ENCODE results near the gene PLA2R1. TPM values are rescaled to one million over a fixed set of nuclear protein-coding genes. Genes with fewer than 3 reads are reported as not detected.

The PLA2R1 gene
- total RNA-seq, 4 donors from 2014 or later = 86.0 to 246 (median 152) TPM

GRCh38 chr2:160053946-160054345 is 8.5 kb downstream of the PLA2R1 start:
- no peaks in the 10 kb centered on the region for H3K27me3 ChIP-seq
- TF ChIP-seq POLR2A (IDR thresholded peaks at IDR 0.05) (no peak), CTCF (IDR thresholded peaks at IDR 0.05) (no peak)
- intact Hi-C loops (cut with DNase I) = no loop called here
- H3K4me1 ChIP-seq = peaks cover 32 to 53% of the 10 kb centered on the region in 2 donors
- H3K27ac ChIP-seq = peak overlapping the region in 1 of 3 donors; percentile 16
- H3K36me3 ChIP-seq = no peaks in the 10 kb centered on the region
- DNase-seq = no peak
- WGBS, 2 donors = 97% methylated on average over 2 of the region's 2 CpGs
- no peak overlapping the region for H3K4me3 ChIP-seq (replicated peaks in 1 of 3)
- H3K9me3 ChIP-seq = no peaks in the 10 kb centered on the region

- Histone ChIP-seq H3K27me3 (no peaks in the 10 kb centered on the region), H3K9me3 (no peaks in the 10 kb centered on the region), H3K4me3 (replicated peaks in 1 of 3) (no peak overlapping the region), H3K27ac (peak overlapping the region; percentile 41 to 72 (median 65)), H3K4me1 (peaks cover 22 to 41% of the 10 kb centered on the region in 2 donors), H3K36me3 (no peaks in the 10 kb centered on the region)
- WGBS, 2 donors = 85 to 89% methylated on average over 2 of the region's 2 CpGs
- intact Hi-C loops (cut with DNase I) = no loop called here
- TF ChIP-seq CTCF (IDR thresholded peaks at IDR 0.05) (no peak), POLR2A (IDR thresholded peaks at IDR 0.05) (no peak)
- DNase-seq = no peak
Observed at GRCh38 chr2:160052531-160052930, 9.9 kb downstream of the PLA2R1 start.

- no peaks in the 10 kb centered on the region for H3K36me3 ChIP-seq
- H3K4me1 ChIP-seq = peaks cover 13 to 32% of the 10 kb centered on the region in 2 donors
- peak overlapping the region in 2 of 3 donors; percentile 41 to 65 for H3K27ac ChIP-seq
- TF ChIP-seq POLR2A (IDR thresholded peaks at IDR 0.05) (peak in 1 of 2 donors; percentile 4), CTCF (IDR thresholded peaks at IDR 0.05) (no peak)
- no peaks in the 10 kb centered on the region for H3K9me3 ChIP-seq
- intact Hi-C loops (cut with DNase I) = no loop called here
- DNase-seq = no peak
- 30 to 39% methylated on average over 3 of the region's 3 CpGs for WGBS, 2 donors
- no peaks in the 10 kb centered on the region for H3K27me3 ChIP-seq
- H3K4me3 ChIP-seq (replicated peaks in 1 of 3) = no peak overlapping the region
Observed at GRCh38 chr2:160051371-160051800, 11.0 kb downstream of the PLA2R1 start.

GRCh38 chr2:160050147-160050546 is 12.3 kb downstream of the PLA2R1 start:
- Histone ChIP-seq H3K9me3 (no peaks in the 10 kb centered on the region), H3K36me3 (no peaks in the 10 kb centered on the region), H3K27ac (no peak overlapping the region), H3K4me1 (peaks cover 13 to 32% of the 10 kb centered on the region in 2 donors), H3K4me3 (replicated peaks in 1 of 3) (no peak overlapping the region), H3K27me3 (no peaks in the 10 kb centered on the region)
- intact Hi-C loops (cut with DNase I) = no loop called here
- TF ChIP-seq POLR2A (IDR thresholded peaks at IDR 0.05) = no peak
- TF ChIP-seq CTCF (IDR thresholded peaks at IDR 0.05) = no peak
- WGBS, 2 donors = 88 to 94% methylated on average over 3 of the region's 3 CpGs
- no peak for DNase-seq

GRCh38 chr2:160045703-160046210 is 16.7 kb downstream of the PLA2R1 start:
- intact Hi-C loops (cut with DNase I) = no loop called here
- TF ChIP-seq POLR2A (IDR thresholded peaks at IDR 0.05) (no peak), CTCF (IDR thresholded peaks at IDR 0.05) (no peak)
- no peak overlapping the region for H3K4me3 ChIP-seq (replicated peaks in 1 of 3)
- WGBS, 2 donors = 85 to 95% methylated on average over 7 of the region's 7 CpGs
- H3K9me3 ChIP-seq = no peaks in the 10 kb centered on the region
- no peak for DNase-seq
- no peak overlapping the region for H3K27ac ChIP-seq
- no peaks in the 10 kb centered on the region for H3K27me3 ChIP-seq
- peaks cover 0 to 8% of the 10 kb centered on the region in 2 donors for H3K4me1 ChIP-seq
- peaks cover 5 to 27% of the 10 kb centered on the region in 2 donors for H3K36me3 ChIP-seq

Data from thyroid gland (tissue), 4 donors.